GM18867 (cell line): Measurements from ENCODE around the gene RNF225.
A peak's percentile ranks its signal among the peaks of the same experiment; 100 is the strongest.
"Not testable (repeated sequence)": the region's sequence is repeated elsewhere in the genome, so short reads cannot be mapped to it uniquely, and the experiment has no call there.

Source experiments
- ATAC-seq: cut with Tn5 transposase; IDR thresholded peaks from one replicate; pipeline ENCODE4 v1.9.1; 2021; ENCODE audit warnings: mild to moderate bottlenecking, moderate library complexity; ENCODE audit not compliant: unreplicated experiment

RNF225 gene

GRCh38 chr19:58407658-58408151 lies 12.2 kb downstream of the RNF225 start:
- ATAC-seq: peak; percentile 6

GRCh38 chr19:58408152-58409009 lies 12.9 kb downstream of the RNF225 start, which contains the start of gene ZNF584:
Gene ZNF584 (plus strand): TSS chr19:58408649. CDS start chr19:58409148, 499 bp downstream.
- peak; percentile 93 for ATAC-seq

GRCh38 chr19:58409010-58409790 lies 13.7 kb downstream of the RNF225 start:
- ATAC-seq: peak; percentile 7

DNA sequence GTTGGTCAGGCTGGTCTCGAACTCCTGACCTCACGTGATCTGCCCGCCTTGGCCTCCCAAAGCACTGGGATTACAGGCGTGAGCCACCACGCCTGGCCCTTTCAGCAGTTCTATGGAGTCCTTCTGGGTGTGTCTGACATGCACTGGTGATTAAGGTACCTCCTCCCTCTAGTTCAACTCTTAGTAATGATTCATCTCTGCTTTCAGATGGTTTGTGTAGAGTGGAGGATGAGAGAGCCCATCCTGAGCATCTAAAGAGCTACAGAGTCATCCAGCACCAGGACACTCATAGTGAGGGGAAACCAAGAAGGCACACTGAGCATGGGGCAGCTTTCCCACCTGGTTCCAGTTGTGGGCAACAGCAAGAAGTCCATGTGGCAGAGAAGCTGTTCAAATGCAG lies 21.1 kb downstream of the RNF225 start:
- no peak for ATAC-seq

- ATAC-seq: no peak
Measured at GRCh38 chr19:58417071-58417470, 21.6 kb downstream of the RNF225 start.

DNA sequence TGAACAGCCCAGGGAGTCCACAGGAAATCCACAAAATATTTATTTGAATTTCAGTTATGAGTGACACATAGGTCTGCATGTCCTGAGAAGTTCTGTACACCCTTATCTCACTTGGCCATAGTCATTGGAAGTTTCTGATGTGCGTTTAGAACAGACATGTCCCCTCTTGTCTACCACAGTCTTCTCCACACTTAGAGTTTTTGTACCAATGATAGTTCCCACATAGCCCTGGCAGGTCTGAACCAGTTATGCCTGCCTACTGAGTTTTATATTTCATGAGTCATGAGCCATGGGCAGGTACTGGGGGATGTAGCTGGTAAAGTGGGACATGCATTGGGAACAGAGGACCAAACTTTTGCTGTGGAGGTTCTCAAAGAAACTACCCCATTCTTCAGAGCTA lies 33.2 kb downstream of the RNF225 start:
- ATAC-seq: no peak

GRCh38 chr19:58429745-58430144 lies 34.3 kb downstream of the RNF225 start:
- no peak for ATAC-seq

DNA sequence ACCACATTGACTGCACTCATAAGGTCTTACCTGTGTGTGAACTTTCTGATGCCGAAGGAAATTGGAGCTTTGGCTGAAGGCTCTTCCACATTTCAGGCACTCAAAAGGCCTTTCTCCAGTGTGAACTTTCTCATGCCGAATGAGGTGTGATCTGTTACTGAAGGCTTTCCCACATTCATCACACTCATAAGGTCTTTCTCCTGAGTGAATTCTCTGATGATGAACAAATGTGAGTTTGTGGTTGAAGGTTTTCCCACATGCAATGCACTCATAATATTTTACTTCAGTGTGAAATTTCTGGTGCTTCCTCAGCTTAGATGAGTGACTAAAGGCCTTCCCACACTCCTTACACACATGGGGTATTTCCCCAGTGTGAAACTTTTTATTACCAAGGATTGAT lies 38.8 kb downstream of the RNF225 start:
- no peak for ATAC-seq

GRCh38 chr19:58439576-58440554 lies 44.4 kb downstream of the RNF225 start, which contains the start of gene ZNF132:
Gene ZNF132 (minus strand): TSS chr19:58440153. CDS start chr19:58439821, 332 bp downstream.
- ATAC-seq: peak; percentile 90

- no peak for ATAC-seq
Measured at GRCh38 chr19:58440556-58440955, 45.1 kb downstream of the RNF225 start.

- ATAC-seq: not testable (repeated sequence)
Measured at GRCh38 chr19:58442986-58443385, 47.5 kb downstream of the RNF225 start.
